CD14-positive monocyte (primary cell): ENCODE results near the gene ITIH3. TPM values are rescaled to one million over a fixed set of nuclear protein-coding genes. Genes with fewer than 3 reads are reported as not detected.

Source experiments
- DNase-seq, 3 donors: peaks; one replicate each; pipeline ENCODE4 v3.0.0-alpha.2; 2011 to 2022
- H2AFZ ChIP-seq: 2 replicates; pipeline ENCODE4 v1.6.0; 2012; ENCODE audit warnings: mild to moderate bottlenecking, low read depth, low read length, inconsistent platforms; ENCODE audit not compliant: insufficient read depth, poor library complexity, severe bottlenecking
- H3K27ac ChIP-seq, 2 donors: 1 replicate in 1 of 2; 2 replicates in 1 of 2; pipeline ENCODE4 v1.5.1; 2012 to 2013; ENCODE audit warnings: low read length in 2 of 2, control low read depth in 1 of 2, inconsistent platforms in 1 of 2, low read depth in 1 of 2, mild to moderate bottlenecking in 1 of 2
- H3K27me3 ChIP-seq, 2 donors: one replicate each; pipeline versions ENCODE4 v1.6.0 to v1.6.1; 2011 to 2013; ENCODE audit warnings: low read length in 2 of 2; ENCODE audit not compliant: control insufficient read depth in 2 of 2, insufficient read depth in 2 of 2
- H3K36me3 ChIP-seq, 2 donors: replicated peaks in 1 of 2; 1 replicate in 1 of 2; 2 replicates in 1 of 2; pipeline versions ENCODE4 v1.5.1 to v1.6.1; 2012 to 2013; ENCODE audit warnings: low read length in 2 of 2, control low read depth in 1 of 2, inconsistent platforms in 1 of 2, mild to moderate bottlenecking in 1 of 2; ENCODE audit not compliant: insufficient read depth in 2 of 2, control insufficient read depth in 1 of 2
- H3K4me1 ChIP-seq, 2 donors: 1 replicate in 1 of 2; 2 replicates in 1 of 2; pipeline versions ENCODE4 v1.5.1 to v1.6.1; 2012 to 2013; ENCODE audit warnings: low read length in 2 of 2, control low read depth in 1 of 2, inconsistent platforms in 1 of 2, mild to moderate bottlenecking in 1 of 2, moderate library complexity in 1 of 2; ENCODE audit not compliant: insufficient read depth in 2 of 2, control insufficient read depth in 1 of 2
- H3K4me2 ChIP-seq: replicated peaks from 2 replicates; pipeline ENCODE3; 2012; ENCODE audit warnings: low read length, moderate library complexity, mild to moderate bottlenecking; ENCODE audit not compliant: poor library complexity, severe bottlenecking; ENCODE audit errors: extremely low read depth
- H3K4me3 ChIP-seq, 3 experiments: fragments of 200-600 bp in 1 of 3; sonication (generic) in 1 of 3; replicated peaks in 1 of 3; 1 replicate in 2 of 3; 2 replicates in 1 of 3; pipeline ENCODE4 v1.5.1; 2011 to 2013; ENCODE audit warnings: low read length in 3 of 3, mild to moderate bottlenecking in 3 of 3, control low read depth in 2 of 3, low read depth in 2 of 3, inconsistent platforms in 1 of 3, moderate library complexity in 1 of 3
- H3K79me2 ChIP-seq: 2 replicates; pipeline ENCODE4 v1.6.0; 2012; ENCODE audit warnings: mild to moderate bottlenecking, control low read depth, inconsistent platforms, low read length, moderate library complexity; ENCODE audit not compliant: insufficient read depth
- H3K9ac ChIP-seq: 2 replicates; pipeline ENCODE4 v1.6.0; 2017; ENCODE audit warnings: low read length, mild to moderate bottlenecking; ENCODE audit not compliant: insufficient read depth, poor library complexity, severe bottlenecking
- H3K9me3 ChIP-seq, 2 donors: replicated peaks in 1 of 2; 1 replicate in 1 of 2; 2 replicates in 1 of 2; pipeline versions ENCODE4 v1.5.1 to v1.6.1; 2012 to 2013; ENCODE audit warnings: low read length in 2 of 2, control low read depth in 1 of 2; ENCODE audit not compliant: control insufficient read depth in 1 of 2, insufficient read depth in 1 of 2
- H4K20me1 ChIP-seq: 2 replicates; pipeline ENCODE4 v1.6.0; 2012; ENCODE audit warnings: mild to moderate bottlenecking, low read length, control low read depth, moderate library complexity; ENCODE audit not compliant: insufficient read depth
- H3K27ac Mint-ChIP-seq, 7 donors: one replicate each; pipeline ENCODE4 v1.8.0; 2020; ENCODE audit warnings: mild to moderate bottlenecking in 7 of 7, mixed read lengths in 7 of 7, moderate library complexity in 6 of 7, inconsistent platforms in 2 of 7
- H3K27me3 Mint-ChIP-seq, 3 donors: one replicate each; pipeline ENCODE4 v1.8.0; 2021 to 2022; ENCODE audit warnings: low read depth in 3 of 3, mild to moderate bottlenecking in 3 of 3, mixed read lengths in 3 of 3, moderate library complexity in 3 of 3, inconsistent platforms in 1 of 3
- H3K36me3 Mint-ChIP-seq, 2 donors: one replicate each; pipeline ENCODE4 v1.8.0; 2020; ENCODE audit warnings: mixed read lengths in 2 of 2, inconsistent platforms in 1 of 2, mild to moderate bottlenecking in 1 of 2
- H3K4me1 Mint-ChIP-seq: one replicate; pipeline ENCODE4 v1.8.0; 2020; ENCODE audit warnings: mild to moderate bottlenecking, mixed read lengths
- H3K4me3 Mint-ChIP-seq, 2 donors: one replicate each; pipeline ENCODE4 v1.8.0; 2020; ENCODE audit warnings: mild to moderate bottlenecking in 2 of 2, mixed read lengths in 2 of 2, moderate library complexity in 1 of 2
- H3K9me3 Mint-ChIP-seq, 7 donors: one replicate each; pipeline ENCODE4 v1.8.0; 2020 to 2022; ENCODE audit warnings: mixed read lengths in 7 of 7, mild to moderate bottlenecking in 6 of 7, moderate library complexity in 6 of 7, inconsistent platforms in 2 of 7
- WGBS: methylation state at CpG from one replicate; pipeline ENCODE4 v1.1.5; 2013; ENCODE audit warnings: missing lambda C conversion rate; ENCODE audit not compliant: insufficient coverage; 5-methylcytosine and 5-hydroxymethylcytosine counted together
- intact Hi-C, 2 donors: fragments of 100-400 bp; cut with micrococcal nuclease; formaldehyde crosslinking; loops; one replicate each; pipeline versions ENCODE4 v1.15.0 to v1.15.1; 2023
- polyA plus RNA-seq, 3 donors: library from polyadenylated mRNA; depleted of rRNA in 1 of 3; unstranded in 2 of 3; stranded (reverse) in 1 of 3; fragments of 300-500 nt in 2 of 3; fragments of >200 nt in 1 of 3; fragmentation: Illumina TruSeq in 2 of 3; gene quantifications; 1 replicate in 2 of 3; 2 replicates in 1 of 3; pipeline ENCODE4 v1.2.3, GENCODE V29; 2012 to 2021
- TF ChIP-seq, protein P1 (sequence below): fragments of 200-600 bp; IDR thresholded peaks from one replicate; pipeline ENCODE4 v1.8.0; 2022; ENCODE audit warnings: antibody characterized with exemption, mild to moderate bottlenecking

The ITIH3 gene
- polyA plus RNA-seq, 3 donors: 0.07 TPM; not detected in 2

DNA sequence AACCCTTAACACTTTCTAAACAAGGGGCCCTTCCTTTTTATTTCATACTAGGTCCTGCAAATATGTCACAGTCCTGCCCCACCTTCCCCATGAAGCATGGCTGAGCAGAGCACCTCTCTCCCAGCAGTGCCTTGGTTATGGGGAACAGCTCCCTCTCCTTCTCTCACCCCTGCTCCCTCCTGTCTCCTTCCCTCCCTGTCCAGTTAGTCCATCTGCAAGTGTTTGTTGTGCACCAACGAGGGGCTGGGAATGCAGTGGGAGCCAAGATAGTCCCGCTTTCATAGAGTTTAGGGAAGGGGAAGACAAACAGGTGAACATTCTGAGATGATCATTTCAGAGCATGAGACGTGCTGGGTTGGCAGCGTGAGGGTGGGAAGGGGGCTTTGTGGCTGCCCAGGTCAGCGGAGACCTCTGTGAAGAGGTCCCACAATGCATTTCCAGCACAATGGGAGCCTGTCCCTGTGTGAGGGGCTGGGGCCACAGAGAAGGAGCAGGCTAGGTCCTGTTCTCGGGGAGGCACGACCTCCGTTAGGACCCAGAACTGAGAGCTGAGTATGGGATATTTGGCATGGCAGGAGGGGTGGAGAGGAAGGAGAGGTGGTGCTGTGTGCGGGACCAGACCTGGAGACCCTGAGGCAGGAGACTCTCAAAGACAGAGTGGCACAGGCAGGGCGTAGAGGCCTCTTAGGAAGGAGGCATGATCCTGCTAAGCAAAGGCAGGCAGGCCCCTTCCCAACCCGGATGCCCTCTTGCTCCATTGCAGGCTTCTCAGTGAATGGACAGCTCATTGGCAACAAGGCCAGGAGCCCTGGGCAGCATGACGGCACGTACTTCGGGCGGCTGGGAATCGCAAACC is 5.5 kb upstream of the ITIH3 start:
- H3K9me3 Mint-ChIP-seq: no peaks in the 10 kb centered on the region
- Histone ChIP-seq H4K20me1 (no peaks in the 10 kb centered on the region), H3K4me2 (no peak overlapping the region), H3K4me3 (no peak overlapping the region), H2AFZ (no peak overlapping the region), H3K4me1 (peaks cover 10 to 13% of the 10 kb centered on the region in 2 donors), H3K27me3 (no peaks in the 10 kb centered on the region), H3K9ac (no peak overlapping the region), H3K36me3 (no peaks in the 10 kb centered on the region), H3K79me2 (no peaks in the 10 kb centered on the region), H3K27ac (no peak overlapping the region), H3K9me3 (no peaks in the 10 kb centered on the region)
- intact Hi-C loops: no loop called here
- TF ChIP-seq, protein P1, sequence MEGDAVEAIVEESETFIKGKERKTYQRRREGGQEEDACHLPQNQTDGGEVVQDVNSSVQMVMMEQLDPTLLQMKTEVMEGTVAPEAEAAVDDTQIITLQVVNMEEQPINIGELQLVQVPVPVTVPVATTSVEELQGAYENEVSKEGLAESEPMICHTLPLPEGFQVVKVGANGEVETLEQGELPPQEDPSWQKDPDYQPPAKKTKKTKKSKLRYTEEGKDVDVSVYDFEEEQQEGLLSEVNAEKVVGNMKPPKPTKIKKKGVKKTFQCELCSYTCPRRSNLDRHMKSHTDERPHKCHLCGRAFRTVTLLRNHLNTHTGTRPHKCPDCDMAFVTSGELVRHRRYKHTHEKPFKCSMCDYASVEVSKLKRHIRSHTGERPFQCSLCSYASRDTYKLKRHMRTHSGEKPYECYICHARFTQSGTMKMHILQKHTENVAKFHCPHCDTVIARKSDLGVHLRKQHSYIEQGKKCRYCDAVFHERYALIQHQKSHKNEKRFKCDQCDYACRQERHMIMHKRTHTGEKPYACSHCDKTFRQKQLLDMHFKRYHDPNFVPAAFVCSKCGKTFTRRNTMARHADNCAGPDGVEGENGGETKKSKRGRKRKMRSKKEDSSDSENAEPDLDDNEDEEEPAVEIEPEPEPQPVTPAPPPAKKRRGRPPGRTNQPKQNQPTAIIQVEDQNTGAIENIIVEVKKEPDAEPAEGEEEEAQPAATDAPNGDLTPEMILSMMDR: no peak
- WGBS: 91% methylated on average over 16 of the region's 16 CpGs
- peaks cover 1 to 18% (median 7%) of the 10 kb centered on the region in 3 donors for H3K27me3 Mint-ChIP-seq
- DNase-seq: no peak
- no peak overlapping the region for H3K4me3 Mint-ChIP-seq
- no peaks in the 10 kb centered on the region for H3K36me3 Mint-ChIP-seq
- H3K4me1 Mint-ChIP-seq: peaks cover 8% of the 10 kb centered on the region
- H3K27ac Mint-ChIP-seq: peak overlapping the region in 1 of 7 donors; percentile 3

DNA sequence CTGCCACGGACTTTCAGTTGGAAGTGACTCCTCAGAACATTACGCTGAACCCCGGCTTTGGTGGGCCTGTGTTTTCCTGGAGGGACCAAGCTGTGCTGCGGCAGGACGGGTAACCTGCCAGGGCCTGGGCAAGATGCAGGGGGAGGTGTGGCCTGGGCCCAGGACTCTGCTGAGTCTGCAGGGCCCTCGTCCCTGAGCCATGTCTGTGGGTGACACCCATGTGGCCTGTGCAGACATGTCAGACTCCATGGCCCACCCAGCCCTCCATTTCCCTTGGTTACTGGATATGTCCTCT is 4.9 kb upstream of the ITIH3 start:
- no peak overlapping the region for H3K4me3 Mint-ChIP-seq
- no peaks in the 10 kb centered on the region for H3K27me3 ChIP-seq
- no peak overlapping the region for H3K4me3 ChIP-seq
- no peak overlapping the region for H3K4me2 ChIP-seq
- H3K4me1 ChIP-seq: peaks cover 10 to 13% of the 10 kb centered on the region in 2 donors
- H3K36me3 Mint-ChIP-seq: no peaks in the 10 kb centered on the region
- no peaks in the 10 kb centered on the region for H3K36me3 ChIP-seq
- TF ChIP-seq, protein P1: no peak
- no peak overlapping the region for H3K9ac ChIP-seq
- no peak overlapping the region for H3K27ac ChIP-seq
- peaks cover 8% of the 10 kb centered on the region for H3K4me1 Mint-ChIP-seq
- no peaks in the 10 kb centered on the region for H3K9me3 Mint-ChIP-seq
- 96% methylated on average over 6 of the region's 6 CpGs for WGBS
- peaks cover 3 to 15% (median 7%) of the 10 kb centered on the region in 3 donors for H3K27me3 Mint-ChIP-seq
- H2AFZ ChIP-seq: no peak overlapping the region
- no peak overlapping the region for H3K27ac Mint-ChIP-seq
- intact Hi-C loops: no loop called here
- no peaks in the 10 kb centered on the region for H3K9me3 ChIP-seq
- DNase-seq: no peak
- no peaks in the 10 kb centered on the region for H3K79me2 ChIP-seq
- H4K20me1 ChIP-seq: no peaks in the 10 kb centered on the region
